BE2C (cell line): Measurements from ENCODE around the gene HACD2.

Source experiments
- DNase-seq: peaks from one replicate; pipeline ENCODE4 v3.0.0-alpha.2; 2020
- H3K27me3 ChIP-seq: fragments of 250-450 bp; sonication (Bioruptor Pico); 2 replicates; pipeline ENCODE4 v1.5.1; 2020; ENCODE audit warnings: mild to moderate bottlenecking
- H3K36me3 ChIP-seq: fragments of 250-450 bp; sonication (Bioruptor Pico); 2 replicates; pipeline ENCODE4 v1.5.1; 2020; ENCODE audit warnings: mild to moderate bottlenecking
- H3K4me1 ChIP-seq: fragments of 250-450 bp; sonication (Bioruptor Pico); 2 replicates; pipeline ENCODE4 v1.5.1; 2020
- H3K4me3 ChIP-seq: 2 replicates; pipeline ENCODE4 v1.5.1; 2011; ENCODE audit warnings: low read depth, low read length
- H3K9me3 ChIP-seq: fragments of 250-450 bp; sonication (Bioruptor Pico); 2 replicates; pipeline ENCODE4 v1.5.1; 2020
- CTCF ChIP-seq: IDR thresholded peaks from 2 replicates; pipeline ENCODE4 v1.5.1; 2012; ENCODE audit warnings: mild to moderate bottlenecking, low read depth, low read length

HACD2 gene

GRCh38 chr3:123451186-123451585 is 133.7 kb downstream of the HACD2 start:
- Histone ChIP-seq H3K9me3 (no peaks in the 10 kb centered on the region), H3K36me3 (no peaks in the 10 kb centered on the region), H3K4me1 (no peaks in the 10 kb centered on the region), H3K27me3 (peaks cover 20% of the 10 kb centered on the region), H3K4me3 (no peak overlapping the region)
- no peak for TF ChIP-seq CTCF
- no peak for DNase-seq

GRCh38 chr3:123449997-123450604 is 134.8 kb downstream of the HACD2 start:
- peak overlapping the region; percentile 68 for H3K4me3 ChIP-seq
- H3K4me1 ChIP-seq = no peaks in the 10 kb centered on the region
- H3K36me3 ChIP-seq = no peaks in the 10 kb centered on the region
- TF ChIP-seq CTCF = no peak
- no peaks in the 10 kb centered on the region for H3K9me3 ChIP-seq
- peak; percentile 51 for DNase-seq
- H3K27me3 ChIP-seq = peaks cover 20% of the 10 kb centered on the region

- H3K36me3 ChIP-seq = no peaks in the 10 kb centered on the region
- no peaks in the 10 kb centered on the region for H3K9me3 ChIP-seq
- peak overlapping the region; percentile 68 for H3K4me3 ChIP-seq
- DNase-seq = peak; percentile 66
- H3K27me3 ChIP-seq = peaks cover 20% of the 10 kb centered on the region
- H3K4me1 ChIP-seq = no peaks in the 10 kb centered on the region
- TF ChIP-seq CTCF = no peak
Measured at GRCh38 chr3:123449102-123449996, 135.5 kb downstream of the HACD2 start.

- Histone ChIP-seq H3K36me3 (no peaks in the 10 kb centered on the region), H3K27me3 (peaks cover 20% of the 10 kb centered on the region), H3K4me1 (no peaks in the 10 kb centered on the region), H3K9me3 (no peaks in the 10 kb centered on the region), H3K4me3 (peak within 1 kb of the TSS; percentile 68)
- no peak for TF ChIP-seq CTCF
- DNase-seq = peak; percentile 19
Measured at GRCh38 chr3:123448536-123449101, 136.2 kb downstream of the HACD2 start, which contains the start of gene ADCY5. TSS of gene ADCY5 (minus strand) at chr3:123449090. CDS start at chr3:123448545, 545 bp downstream.

- no peaks in the 10 kb centered on the region for H3K36me3 ChIP-seq
- H3K4me1 ChIP-seq = no peaks in the 10 kb centered on the region
- H3K9me3 ChIP-seq = no peaks in the 10 kb centered on the region
- H3K4me3 ChIP-seq = no peak overlapping the region
- no peak for TF ChIP-seq CTCF
- H3K27me3 ChIP-seq = peaks cover 20% of the 10 kb centered on the region
- no peak for DNase-seq
Measured at GRCh38 chr3:123447749-123448517, 136.9 kb downstream of the HACD2 start.
